HG03108 (cell line): ENCODE results near the gene MAOB.
"Not testable (repeated sequence)": the region's sequence is repeated elsewhere in the genome, so short reads cannot be mapped to it uniquely, and the experiment has no call there.

Experiments used
- ATAC-seq: cut with Tn5 transposase; IDR thresholded peaks from one replicate; pipeline ENCODE4 v1.9.1; 2021; ENCODE audit warnings: moderate library complexity; ENCODE audit not compliant: unreplicated experiment

Gene MAOB

GRCh38 chrX:43758044-43758443 is 124.2 kb downstream of the MAOB start:
- ATAC-seq: no peak

DNA sequence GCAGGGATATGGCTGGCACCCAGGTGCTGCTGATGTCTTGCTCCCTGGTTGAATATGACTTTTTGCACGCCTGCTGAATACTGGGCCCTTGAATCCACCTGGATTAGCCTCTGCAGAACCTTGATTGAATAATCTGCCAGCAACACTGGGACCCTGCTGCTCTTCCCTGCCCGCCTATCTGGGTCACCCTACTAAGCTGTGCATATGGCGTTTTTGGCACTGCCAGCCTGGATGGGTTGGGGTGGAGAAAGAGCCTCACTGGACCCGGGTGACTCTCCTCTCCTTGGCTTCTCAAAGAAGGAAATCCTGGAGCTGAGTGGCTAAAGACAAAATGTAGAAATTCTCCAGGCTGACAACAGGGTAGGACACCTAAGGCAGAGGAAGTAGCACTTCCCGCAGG is 126.2 kb downstream of the MAOB start:
- no peak for ATAC-seq

GRCh38 chrX:43753637-43754036 is 128.6 kb downstream of the MAOB start:
- no peak for ATAC-seq

GRCh38 chrX:43750248-43750676 is 132.0 kb downstream of the MAOB start:
- ATAC-seq: no peak

DNA sequence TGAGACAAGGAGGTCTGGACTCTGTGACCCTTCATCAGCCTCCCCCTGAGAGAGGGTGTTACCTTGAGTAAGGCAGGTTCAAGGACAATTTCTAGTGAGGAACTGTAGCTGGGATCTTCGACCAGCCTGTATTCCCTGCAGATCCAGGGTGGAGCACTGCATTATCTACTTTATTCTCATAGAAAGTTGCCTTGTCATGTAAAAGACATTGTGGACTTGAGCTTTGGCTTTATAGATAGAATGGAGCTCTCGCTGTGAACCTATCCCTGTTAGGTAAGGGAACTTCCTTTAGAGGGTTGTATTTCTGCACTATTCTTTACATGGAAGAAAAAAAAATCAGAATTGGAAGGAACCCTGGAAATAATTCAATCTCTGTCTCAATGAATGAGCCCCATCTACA is 134.8 kb downstream of the MAOB start:
- no peak for ATAC-seq

DNA sequence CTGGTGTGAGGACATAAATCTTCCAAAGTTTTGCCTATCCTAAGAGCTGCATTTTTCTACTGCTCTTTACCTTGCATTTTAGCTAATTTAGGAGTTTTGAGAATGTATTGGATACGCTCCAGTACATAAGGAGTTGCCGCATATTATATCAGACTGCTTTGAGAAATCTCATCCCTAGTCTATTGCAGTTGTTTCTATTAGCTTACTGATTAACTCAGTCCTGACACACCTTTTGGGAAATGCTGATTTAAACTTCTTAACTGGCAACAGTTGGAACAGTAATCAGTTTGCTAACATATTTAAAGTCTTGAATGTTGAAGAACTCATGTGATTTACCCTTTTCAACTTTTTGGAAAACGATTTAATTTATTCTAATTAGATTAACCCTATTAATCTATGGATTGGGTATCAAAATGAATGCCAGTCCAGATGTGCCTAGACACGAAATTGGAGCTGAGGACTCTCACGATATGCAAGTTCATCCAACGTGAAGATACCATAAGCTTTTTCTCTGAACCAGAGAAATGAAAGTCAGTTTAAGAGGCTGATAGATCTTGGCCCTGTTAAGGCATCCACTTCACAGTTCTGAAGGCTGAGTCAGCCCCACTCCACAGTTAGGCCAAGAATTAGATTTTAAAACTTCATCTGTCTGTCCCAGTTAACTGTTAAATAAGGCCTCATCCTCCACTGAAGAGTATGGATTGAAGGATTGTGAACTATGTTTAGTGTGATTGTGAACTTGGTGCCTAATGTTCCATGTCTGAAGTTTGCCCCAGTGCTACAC is 136.1 kb downstream of the MAOB start:
- ATAC-seq: no peak

DNA sequence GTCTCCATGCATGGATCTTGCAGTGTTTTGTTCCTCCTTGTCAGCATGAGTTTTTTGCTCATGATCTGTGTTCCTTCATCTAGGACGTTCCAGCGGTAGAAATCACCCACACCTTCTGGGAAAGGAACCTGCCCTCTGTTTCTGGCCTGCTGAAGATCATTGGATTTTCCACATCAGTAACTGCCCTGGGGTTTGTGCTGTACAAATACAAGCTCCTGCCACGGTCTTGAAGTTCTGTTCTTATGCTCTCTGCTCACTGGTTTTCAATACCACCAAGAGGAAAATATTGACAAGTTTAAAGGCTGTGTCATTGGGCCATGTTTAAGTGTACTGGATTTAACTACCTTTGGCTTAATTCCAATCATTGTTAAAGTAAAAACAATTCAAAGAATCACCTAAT is 138.0 kb downstream of the MAOB start:
- no peak for ATAC-seq

DNA sequence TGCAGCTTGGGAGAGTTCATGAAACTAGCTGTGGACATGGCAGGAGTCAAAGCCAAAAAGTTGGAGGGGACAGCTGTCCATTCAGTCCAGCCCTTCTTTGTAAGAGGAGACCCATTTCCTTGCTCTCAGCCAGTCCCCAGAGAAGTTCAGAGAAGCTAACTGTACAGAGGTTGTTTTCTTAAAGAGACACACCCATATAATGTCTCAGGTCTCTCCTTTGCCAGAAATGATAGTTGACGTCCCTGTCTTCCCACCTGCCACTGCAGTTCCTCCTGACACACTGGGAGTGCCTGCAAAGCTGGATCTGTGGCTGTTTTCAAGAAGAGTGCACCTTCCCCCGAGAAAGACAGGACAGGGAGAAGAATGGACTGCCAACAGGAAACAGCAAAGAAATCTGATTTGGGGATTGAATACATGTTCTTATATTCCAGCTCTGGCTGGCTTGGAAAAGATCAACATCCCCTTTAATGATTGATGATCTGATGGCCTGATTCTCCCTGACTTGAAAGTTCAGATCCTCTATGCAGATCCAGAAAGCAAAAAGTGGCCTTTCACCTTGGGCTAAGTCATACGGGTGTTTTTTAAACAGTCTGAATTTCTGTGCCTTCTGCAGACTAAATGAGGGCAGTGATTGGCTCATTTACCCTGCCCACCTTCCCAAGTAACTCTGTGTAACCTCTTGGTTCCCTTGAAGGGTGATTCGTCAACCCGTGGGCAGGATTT is 139.0 kb downstream of the MAOB start:
- no peak for ATAC-seq

- ATAC-seq: no peak
Measured at GRCh38 chrX:43741843-43742573, 140.2 kb downstream of the MAOB start.

- no peak for ATAC-seq
Measured at GRCh38 chrX:43735957-43736356, 146.3 kb downstream of the MAOB start.

DNA sequence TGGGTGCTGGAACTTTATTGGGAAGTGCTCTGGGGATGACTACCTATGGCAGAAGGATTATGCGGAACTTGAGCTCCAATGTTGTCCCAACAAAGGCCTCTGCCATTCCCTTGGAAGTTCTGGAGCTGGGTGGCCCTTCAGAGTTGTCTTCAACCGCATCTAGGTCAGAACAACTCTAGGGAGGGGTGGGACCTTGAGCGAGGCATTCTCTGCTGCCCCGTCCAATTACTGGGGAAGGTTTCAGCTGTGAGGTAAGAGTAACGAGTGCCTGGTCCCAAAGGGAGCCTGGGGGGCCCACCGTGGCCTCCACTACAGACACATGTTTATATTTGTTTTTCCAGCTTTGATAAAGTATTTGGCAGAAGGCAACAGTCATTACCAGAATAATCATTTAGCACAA is 146.7 kb downstream of the MAOB start:
- ATAC-seq: no peak

- ATAC-seq: no peak
Measured at GRCh38 chrX:43734444-43734843, 147.8 kb downstream of the MAOB start.

- ATAC-seq: no peak
Measured at GRCh38 chrX:43733699-43734098, 148.6 kb downstream of the MAOB start.

DNA sequence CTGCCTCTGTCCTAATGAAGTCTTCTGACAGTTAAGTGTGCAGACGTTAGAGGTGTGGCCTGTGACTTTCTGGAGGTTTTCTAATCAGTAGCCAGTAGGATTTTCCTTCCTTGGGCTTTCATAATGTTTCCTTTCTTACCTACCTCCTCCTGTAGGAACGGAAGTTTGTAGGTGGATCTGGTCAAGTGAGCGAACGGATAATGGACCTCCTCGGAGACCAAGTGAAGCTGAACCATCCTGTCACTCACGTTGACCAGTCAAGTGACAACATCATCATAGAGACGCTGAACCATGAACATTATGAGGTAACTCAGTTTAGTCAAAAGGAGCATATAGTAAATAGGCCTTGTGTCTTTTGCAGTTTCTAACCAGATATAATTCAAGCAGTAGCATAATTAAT is 151.2 kb downstream of the MAOB start:
- no peak for ATAC-seq

DNA sequence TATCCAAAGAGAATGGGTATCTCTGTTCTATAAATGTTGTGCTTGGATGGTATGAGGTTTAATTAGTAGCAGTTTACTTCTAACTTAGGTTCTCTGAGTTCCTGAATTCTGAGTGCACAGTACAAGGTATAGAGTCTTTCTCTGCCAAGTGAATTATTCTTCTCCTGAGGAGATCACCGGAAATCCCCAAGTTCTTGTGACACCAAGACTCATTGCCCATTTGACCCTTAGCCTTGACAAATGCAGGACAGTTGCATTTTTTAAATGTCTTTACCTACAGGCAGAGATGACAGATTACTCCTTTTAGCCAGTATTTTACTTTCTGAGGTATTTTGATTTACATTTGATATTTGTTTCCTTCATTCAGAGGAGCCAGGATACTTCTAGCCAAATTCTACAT is 153.3 kb downstream of the MAOB start:
- ATAC-seq: no peak

- no peak for ATAC-seq
Measured at GRCh38 chrX:43728002-43728401, 154.2 kb downstream of the MAOB start.

- ATAC-seq: not testable (repeated sequence)
Measured at GRCh38 chrX:43727254-43727653, 155.0 kb downstream of the MAOB start.

DNA sequence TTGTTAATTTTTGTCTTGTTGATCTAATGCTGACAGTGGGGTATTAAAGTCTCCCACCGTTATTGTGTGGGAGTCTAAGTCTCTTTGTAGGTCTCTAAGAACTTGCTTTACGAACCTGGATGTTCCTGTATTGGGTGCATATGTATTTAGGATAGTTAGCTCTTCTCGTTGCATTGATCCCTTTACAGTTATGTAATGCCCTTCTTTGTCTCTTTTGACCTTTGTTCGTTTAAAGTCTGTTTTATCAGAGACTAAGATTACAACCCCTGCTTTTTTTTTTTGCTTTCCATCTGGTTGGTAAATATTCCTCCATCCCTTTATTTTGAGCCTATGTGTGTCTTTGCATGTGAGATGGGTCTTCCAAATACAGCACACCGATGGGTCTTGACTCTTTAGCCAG is 157.0 kb downstream of the MAOB start:
- ATAC-seq: not testable (repeated sequence)

GRCh38 chrX:43720961-43721360 is 161.3 kb downstream of the MAOB start:
- ATAC-seq: no peak

DNA sequence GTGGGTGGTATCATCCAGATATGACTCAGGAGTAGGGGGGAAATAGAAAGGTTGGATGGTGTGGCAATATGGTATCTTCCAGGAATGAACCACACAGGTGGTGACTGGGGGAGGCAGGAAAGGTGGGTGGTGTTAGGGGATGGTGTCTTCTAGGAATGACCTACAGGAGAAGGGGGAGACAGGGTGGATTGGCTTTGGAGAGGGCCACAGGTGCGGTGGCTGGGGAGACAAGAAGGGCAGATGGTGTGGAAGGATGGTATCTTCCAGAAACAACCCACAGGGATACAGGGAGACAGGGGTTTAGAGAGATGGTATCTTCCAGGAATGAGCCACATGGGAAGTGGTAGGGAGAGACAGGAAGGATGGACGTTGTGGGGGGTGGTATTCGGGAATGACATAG is 162.2 kb downstream of the MAOB start:
- no peak for ATAC-seq

DNA sequence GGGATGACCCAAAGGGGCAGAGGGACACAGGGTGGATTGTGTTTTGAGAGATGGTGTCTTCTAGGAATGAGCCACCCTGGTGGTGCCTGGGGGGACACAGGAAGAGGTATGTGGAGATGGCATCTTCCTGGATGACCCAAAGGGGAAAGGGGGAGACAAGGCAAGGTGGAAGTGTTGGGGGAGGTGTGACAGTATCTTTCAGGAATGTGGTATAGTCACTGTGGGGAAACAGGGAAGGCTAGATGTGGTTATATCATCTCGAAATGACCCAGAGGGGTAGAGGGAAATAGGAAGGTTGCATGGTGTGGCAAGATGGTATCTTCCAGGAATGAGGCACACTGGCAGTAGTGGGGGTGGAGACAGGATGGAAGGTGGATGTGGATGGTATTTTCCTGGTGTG is 163.3 kb downstream of the MAOB start:
- ATAC-seq: no peak

GRCh38 chrX:43718546-43718945 is 163.7 kb downstream of the MAOB start:
- no peak for ATAC-seq
